ENCODE results near the gene KCNK16. TPM values are rescaled to one million over a fixed set of nuclear protein-coding genes. Genes with fewer than 3 reads are reported as not detected.
"Not testable (repeated sequence)": the region's sequence is repeated elsewhere in the genome, so short reads cannot be mapped to it uniquely, and the experiment has no call there.

The KCNK16 gene
- total RNA-seq, 1 experiment from 2014 or later: not detected

GRCh38 chr6:39298061-39298460 lies 24.4 kb downstream of the KCNK16 start:
- Histone ChIP-seq H3K36me3 (no peaks in the 10 kb centered on the region), H3K27me3 (no peaks in the 10 kb centered on the region), H3K9me3 (no peaks in the 10 kb centered on the region), H3K4me3 (no peak overlapping the region)
- DNase-seq: no peak

- no peak overlapping the region for H3K4me3 ChIP-seq
- H3K36me3 ChIP-seq: no peaks in the 10 kb centered on the region
- peak; percentile 50 for DNase-seq
- no peaks in the 10 kb centered on the region for H3K9me3 ChIP-seq
- no peaks in the 10 kb centered on the region for H3K27me3 ChIP-seq
Measured at GRCh38 chr6:39296745-39297640, 25.5 kb downstream of the KCNK16 start.

DNA sequence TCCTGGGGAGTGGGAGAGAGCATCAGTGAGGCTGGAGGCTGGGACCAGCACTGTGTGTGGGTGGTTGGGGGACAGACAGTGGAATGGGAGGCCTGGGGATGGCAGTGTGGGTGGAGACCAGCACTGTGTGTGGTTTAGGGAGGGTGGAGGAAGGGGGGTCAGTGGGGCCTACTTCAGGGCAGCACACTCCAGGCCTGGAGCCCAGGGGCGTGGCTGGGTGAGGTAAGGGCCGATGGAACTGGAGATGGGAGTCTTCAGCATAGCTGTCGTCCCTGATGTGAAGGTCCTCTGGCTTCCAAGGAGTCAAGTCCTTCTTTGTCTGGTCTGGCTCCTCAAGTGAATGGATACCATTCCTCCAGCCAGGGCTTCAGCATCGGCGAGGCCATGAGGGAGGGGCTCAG lies 26.9 kb downstream of the KCNK16 start:
- Histone ChIP-seq H3K36me3 (no peaks in the 10 kb centered on the region), H3K4me3 (no peak overlapping the region), H3K9me3 (no peaks in the 10 kb centered on the region), H3K27me3 (no peaks in the 10 kb centered on the region)
- peak; percentile 55 for DNase-seq

DNA sequence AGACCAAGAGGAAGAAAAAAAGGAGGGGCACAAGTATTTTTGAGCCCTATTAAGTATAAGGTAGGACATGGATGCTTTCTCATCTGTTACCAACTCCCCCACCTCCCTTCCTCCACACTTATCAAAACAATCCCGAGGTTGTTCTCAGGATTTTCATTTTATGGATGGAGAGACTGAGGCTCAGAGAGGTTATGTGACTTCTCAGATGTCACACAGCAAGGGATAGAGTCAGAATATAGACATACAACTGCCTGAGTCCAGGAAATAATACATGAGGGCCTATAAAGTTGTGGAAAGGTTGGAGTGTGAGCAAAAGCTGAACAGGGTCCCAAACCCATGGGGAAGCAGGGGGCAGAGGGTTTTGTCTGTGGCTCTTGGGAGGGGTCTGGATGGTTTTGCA lies 27.6 kb downstream of the KCNK16 start:
- H3K4me3 ChIP-seq: no peak overlapping the region
- no peak for DNase-seq
- H3K36me3 ChIP-seq: no peaks in the 10 kb centered on the region
- H3K9me3 ChIP-seq: no peaks in the 10 kb centered on the region
- H3K27me3 ChIP-seq: no peaks in the 10 kb centered on the region

- H3K9me3 ChIP-seq: no peaks in the 10 kb centered on the region
- no peaks in the 10 kb centered on the region for H3K36me3 ChIP-seq
- H3K4me3 ChIP-seq: no peak overlapping the region
- DNase-seq: peak; percentile 57
- no peaks in the 10 kb centered on the region for H3K27me3 ChIP-seq
Measured at GRCh38 chr6:39294133-39294532, 28.4 kb downstream of the KCNK16 start.

DNA sequence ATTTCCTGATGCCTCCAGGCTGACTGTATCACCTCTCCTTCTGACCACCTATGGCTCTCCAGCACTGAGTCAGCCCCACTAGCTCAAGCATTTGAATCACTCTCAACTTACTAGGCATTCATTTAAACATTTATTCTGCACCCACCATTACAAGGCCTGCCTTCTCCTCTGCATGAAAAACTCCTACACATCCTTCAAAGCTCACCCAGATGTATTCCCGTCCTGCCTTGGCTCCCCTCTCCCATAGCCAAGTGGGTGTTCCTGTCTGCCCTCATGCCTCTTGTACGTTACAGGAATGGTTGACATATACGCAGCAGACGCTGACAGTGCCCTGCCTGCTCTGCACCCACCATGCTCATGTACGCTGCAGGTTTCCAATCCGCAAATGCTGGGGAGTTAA lies 29.9 kb downstream of the KCNK16 start:
- Histone ChIP-seq H3K27me3 (no peaks in the 10 kb centered on the region), H3K9me3 (no peaks in the 10 kb centered on the region), H3K36me3 (no peaks in the 10 kb centered on the region), H3K4me3 (no peak overlapping the region)
- DNase-seq: no peak

DNA sequence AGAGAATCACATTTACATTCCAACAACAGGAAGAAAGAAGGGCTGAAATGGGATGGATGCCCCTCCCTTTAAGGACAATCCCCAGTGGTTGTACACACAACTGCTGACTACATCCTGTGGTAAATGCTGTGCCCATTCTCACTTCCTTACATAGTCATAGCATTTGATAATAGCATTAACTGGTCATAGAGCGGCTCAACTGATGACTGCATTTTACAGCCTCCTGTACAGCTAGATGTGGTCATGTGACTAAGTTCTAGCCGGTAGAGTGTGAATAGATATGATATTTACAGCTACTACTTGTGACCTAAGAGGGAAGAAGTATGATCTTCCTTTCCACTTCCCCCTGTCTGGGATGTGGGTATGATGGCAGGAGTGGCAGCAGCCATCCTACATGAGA lies 33.0 kb downstream of the KCNK16 start:
- Histone ChIP-seq H3K36me3 (no peaks in the 10 kb centered on the region), H3K9me3 (no peaks in the 10 kb centered on the region), H3K4me3 (no peak overlapping the region), H3K27me3 (no peaks in the 10 kb centered on the region)
- no peak for DNase-seq

- Histone ChIP-seq H3K27me3 (no peaks in the 10 kb centered on the region), H3K4me3 (no peak overlapping the region), H3K36me3 (no peaks in the 10 kb centered on the region), H3K9me3 (no peaks in the 10 kb centered on the region)
- no peak for DNase-seq
Measured at GRCh38 chr6:39287601-39288000, 34.9 kb downstream of the KCNK16 start.

DNA sequence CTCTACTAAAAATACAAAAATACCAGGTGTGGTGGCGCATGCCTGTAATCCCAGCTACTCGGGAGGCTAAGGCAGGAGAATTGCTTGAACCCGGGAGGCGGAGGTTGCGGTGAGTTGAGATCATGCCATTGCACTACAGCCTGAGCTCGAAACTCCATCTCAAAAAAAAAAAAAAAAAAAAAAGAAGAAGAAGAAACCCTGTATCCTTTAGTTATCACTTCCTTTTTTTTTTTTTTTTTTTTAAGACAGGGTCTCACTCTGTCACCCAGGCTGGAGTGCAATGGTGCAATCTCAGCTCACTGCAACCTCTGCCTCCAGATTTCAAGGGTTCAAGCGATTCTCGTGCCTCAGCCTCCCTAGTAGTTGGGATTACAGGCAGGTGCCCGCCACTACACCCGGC lies 35.9 kb downstream of the KCNK16 start:
- H3K27me3 ChIP-seq, H3K36me3 ChIP-seq, DNase-seq, H3K9me3 ChIP-seq, H3K4me3 ChIP-seq: not testable (repeated sequence)

- Histone ChIP-seq H3K27me3 (no peaks in the 10 kb centered on the region), H3K4me3 (no peak overlapping the region), H3K36me3 (no peaks in the 10 kb centered on the region), H3K9me3 (no peaks in the 10 kb centered on the region)
- DNase-seq: no peak
Measured at GRCh38 chr6:39282774-39283173, 39.7 kb downstream of the KCNK16 start.

DNA sequence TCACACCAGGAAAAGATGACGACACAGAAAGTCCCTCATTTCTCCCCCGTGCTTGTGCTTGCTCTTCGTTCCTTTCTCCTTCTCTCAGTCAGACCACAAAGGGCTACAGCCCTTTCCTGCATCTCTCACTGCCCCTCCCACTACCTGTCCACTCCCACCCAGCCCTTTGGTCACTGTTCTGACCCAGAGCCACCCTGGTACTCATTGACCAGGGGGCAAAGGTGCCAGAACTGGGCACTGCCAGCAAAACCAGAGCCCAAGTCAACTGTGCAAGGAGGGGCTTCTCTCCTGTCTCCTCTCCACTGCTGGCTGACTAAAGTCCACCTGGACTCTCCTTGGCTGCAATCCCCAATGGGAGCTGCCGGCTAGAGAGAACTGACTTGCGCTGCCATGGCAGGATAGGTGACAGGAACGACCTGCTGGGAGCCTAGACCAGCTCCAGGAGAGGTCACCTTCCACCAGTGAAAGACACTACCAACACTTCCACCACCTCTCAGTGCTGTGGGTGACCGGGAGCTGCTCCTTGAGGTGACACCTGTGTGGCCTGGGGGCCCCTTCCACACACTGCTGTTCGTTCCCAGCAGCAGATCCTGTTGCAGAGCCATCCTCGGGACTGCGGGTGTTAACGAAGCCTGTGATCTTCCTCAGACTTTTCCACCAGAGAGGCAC lies 41.1 kb downstream of the KCNK16 start:
- no peak for DNase-seq
- Histone ChIP-seq H3K4me3 (no peak overlapping the region), H3K36me3 (no peaks in the 10 kb centered on the region), H3K27me3 (no peaks in the 10 kb centered on the region), H3K9me3 (no peaks in the 10 kb centered on the region)

DNA sequence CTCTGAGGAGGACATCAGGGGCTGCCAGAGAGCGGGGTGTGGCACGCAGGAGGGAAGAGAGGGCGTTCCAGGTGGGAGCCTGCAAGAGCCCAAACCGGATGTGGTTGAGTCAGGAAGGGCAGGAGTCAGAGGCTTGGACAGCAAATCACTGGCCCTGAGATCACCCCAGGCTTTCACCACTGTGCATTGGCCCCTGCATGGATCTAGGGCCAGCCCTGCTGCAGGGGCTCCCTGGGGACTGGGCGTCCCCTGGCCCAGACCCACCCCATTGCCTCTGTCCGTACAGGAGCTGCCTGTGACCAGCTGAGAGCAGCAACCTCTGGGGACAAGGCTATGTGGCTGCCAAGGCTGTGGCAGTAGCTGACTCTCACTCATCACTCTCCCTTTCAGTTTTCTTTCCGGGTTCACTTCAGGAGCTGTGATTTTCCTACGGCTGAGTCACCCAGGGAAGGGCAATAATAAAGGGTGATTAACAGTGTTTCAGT lies 42.2 kb downstream of the KCNK16 start:
- no peak overlapping the region for H3K4me3 ChIP-seq
- H3K36me3 ChIP-seq: no peaks in the 10 kb centered on the region
- peak; percentile 64 for DNase-seq
- no peaks in the 10 kb centered on the region for H3K27me3 ChIP-seq
- no peaks in the 10 kb centered on the region for H3K9me3 ChIP-seq

- no peaks in the 10 kb centered on the region for H3K9me3 ChIP-seq
- no peak overlapping the region for H3K4me3 ChIP-seq
- no peak for DNase-seq
- H3K36me3 ChIP-seq: no peaks in the 10 kb centered on the region
- no peaks in the 10 kb centered on the region for H3K27me3 ChIP-seq
Measured at GRCh38 chr6:39279539-39279938, 43.0 kb downstream of the KCNK16 start.

GRCh38 chr6:39276379-39276995 lies 46.0 kb downstream of the KCNK16 start:
- H3K27me3 ChIP-seq: no peaks in the 10 kb centered on the region
- no peaks in the 10 kb centered on the region for H3K9me3 ChIP-seq
- no peaks in the 10 kb centered on the region for H3K36me3 ChIP-seq
- no peak for DNase-seq
- no peak overlapping the region for H3K4me3 ChIP-seq

GRCh38 chr6:39274903-39275302 lies 47.6 kb downstream of the KCNK16 start:
- Histone ChIP-seq H3K4me3 (no peak overlapping the region), H3K27me3 (no peaks in the 10 kb centered on the region), H3K9me3 (no peaks in the 10 kb centered on the region), H3K36me3 (no peaks in the 10 kb centered on the region)
- DNase-seq: no peak

DNA sequence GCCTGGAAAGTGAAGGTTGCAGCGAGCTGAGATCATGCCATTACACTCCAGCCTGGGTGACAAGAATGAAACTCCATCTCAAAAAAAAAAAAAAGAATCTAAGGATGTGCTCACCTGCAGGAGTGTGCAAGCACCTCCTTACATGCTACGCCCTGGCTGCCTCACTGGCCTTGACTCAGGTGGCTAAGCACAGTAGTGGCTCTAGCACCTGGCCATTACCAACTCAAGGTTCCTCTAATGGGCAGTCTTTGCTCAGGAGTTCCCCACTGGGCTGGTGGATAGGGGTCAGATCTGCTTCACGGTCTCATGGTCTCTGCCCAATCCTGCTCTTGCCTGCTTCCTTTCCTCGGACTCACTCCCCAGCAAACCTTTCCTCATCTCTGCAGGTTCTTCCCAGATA lies 48.0 kb downstream of the KCNK16 start:
- Histone ChIP-seq H3K4me3 (no peak overlapping the region), H3K9me3 (no peaks in the 10 kb centered on the region), H3K36me3 (no peaks in the 10 kb centered on the region), H3K27me3 (no peaks in the 10 kb centered on the region)
- DNase-seq: no peak

- no peaks in the 10 kb centered on the region for H3K36me3 ChIP-seq
- DNase-seq: peak; percentile 4
- H3K4me3 ChIP-seq: no peak overlapping the region
- H3K9me3 ChIP-seq: no peaks in the 10 kb centered on the region
- no peaks in the 10 kb centered on the region for H3K27me3 ChIP-seq
Measured at GRCh38 chr6:39273406-39273821, 49.1 kb downstream of the KCNK16 start.

Measured in MG63 (cell line).